ENCODE measurements around the gene DDOST. TPM values are rescaled to one million over a fixed set of nuclear protein-coding genes. Genes with fewer than 3 reads are reported as not detected.

DDOST gene
- polyA plus RNA-seq, 1 of the 3 experiments (the other 2 are of a cell fraction): 602 TPM

- TF ChIP-seq RCOR1 (IDR thresholded peaks at IDR 0.05; ENCODE audit: low read length): no peak
- 0 out of 2 replicates have a peak, but pooled peaks have one; percentile 10 for TF ChIP-seq TAF1 (IDR thresholded peaks at IDR 0.05; ENCODE audit: borderline replicate concordance, low read depth, low read length)
- TF ChIP-seq FOSL2 (IDR thresholded peaks at IDR 0.05; ENCODE audit: borderline replicate concordance, low read depth): peak; percentile 61; the same call in 1 of the 2 replicates
- TF ChIP-seq YY1 (IDR thresholded peaks at IDR 0.05; ENCODE audit: low read depth): no peak
- H3K9ac ChIP-seq: peak overlapping the region; percentile 73; the same call in 1 of the 2 replicates
- H3K4me1 ChIP-seq (ENCODE audit: control insufficient read depth in 1 of 2, insufficient read depth in 2 of 2, low read depth in 1 of 2, low read length in 1 of 2): peaks cover 3 to 21% of the 10 kb centered on the region in 2 experiments; a peak in 3 of 4 replicates
- no peaks in the 10 kb centered on the region for H3K79me2 ChIP-seq (ENCODE audit: insufficient read depth)
- no peak for DNase-seq
- no peaks in the 10 kb centered on the region for H3K9me2 ChIP-seq
- H3K36me3 ChIP-seq (replicated peaks in 1 of 2; ENCODE audit: control insufficient read depth in 1 of 2, insufficient read depth in 2 of 2, low read length in 1 of 2): no peaks in the 10 kb centered on the region
- H3K4me3 ChIP-seq (ENCODE audit: low read depth in 2 of 2, low read length in 1 of 2): no peak overlapping the region; a peak in 1 of 4 replicates
- no peaks in the 10 kb centered on the region for H4K20me1 ChIP-seq (ENCODE audit: insufficient read depth)
- POLR2A ChIA-PET: no interaction called here
- H2AFZ ChIP-seq (ENCODE audit: low read depth): peak overlapping the region; percentile 91
- peaks cover 9% of the 10 kb centered on the region for H3F3A ChIP-seq (replicated peaks; ENCODE audit: insufficient read depth)
- 64% methylated on average over 15 of the region's 18 CpGs for WGBS (ENCODE audit: low lambda C conversion rate)
- no peaks in the 10 kb centered on the region for H3K9me3 ChIP-seq
- CTCF ChIA-PET: interaction anchor here (1.0 to 7.0 kb wide), 7 partner anchors 10 to 514 kb away, joined by 3 to 127 read pairs (median 7); no protein-coding TSS in a partner anchor
- H3K27ac ChIP-seq (ENCODE audit: low read depth in 2 of 2, low read length in 1 of 2): peak overlapping the region in 1 of 2 experiments; percentile 95; a peak in 2 of 4 replicates
- H3K27me3 ChIP-seq (ENCODE audit: insufficient read depth): no peaks in the 10 kb centered on the region
- H3K4me2 ChIP-seq: peak overlapping the region; percentile 97
These were observed 37.2 kb upstream of the DDOST start for GRCh38 chr1:20698195-20698910.

- no peak for DNase-seq
- ChIA-PET CTCF (interaction anchor here (0.5 to 7.0 kb wide), 30 partner anchors 9 to 671 kb away, joined by 3 to 127 read pairs (median 4); partner anchors contain the start of gene KIF17), POLR2A (interaction anchor here (1.4 kb wide), 1 partner anchor 497 kb away, joined by 6 read pairs; no protein-coding TSS in a partner anchor)
- Histone ChIP-seq H3F3A (replicated peaks; ENCODE audit: insufficient read depth) (peaks cover 9% of the 10 kb centered on the region), H3K9me2 (no peaks in the 10 kb centered on the region), H3K4me1 (ENCODE audit: control insufficient read depth in 1 of 2, insufficient read depth in 2 of 2, low read depth in 1 of 2, low read length in 1 of 2) (peaks cover 3 to 21% of the 10 kb centered on the region in 2 experiments; a peak in 3 of 4 replicates), H3K4me3 (ENCODE audit: low read depth in 2 of 2, low read length in 1 of 2) (peak overlapping the region in 1 of 2 experiments; percentile 70; a peak in 1 of 4 replicates), H3K4me2 (peak overlapping the region; percentile 97), H3K27me3 (ENCODE audit: insufficient read depth) (no peaks in the 10 kb centered on the region), H3K27ac (ENCODE audit: low read depth in 2 of 2, low read length in 1 of 2) (peak overlapping the region in 1 of 2 experiments; percentile 95; a peak in 2 of 4 replicates), H3K9ac (peak overlapping the region; percentile 73; the same call in 1 of the 2 replicates), H3K36me3 (replicated peaks in 1 of 2; ENCODE audit: control insufficient read depth in 1 of 2, insufficient read depth in 2 of 2, low read length in 1 of 2) (no peaks in the 10 kb centered on the region), H2AFZ (ENCODE audit: low read depth) (no peak overlapping the region), H4K20me1 (ENCODE audit: insufficient read depth) (no peaks in the 10 kb centered on the region), H3K9me3 (no peaks in the 10 kb centered on the region), H3K79me2 (ENCODE audit: insufficient read depth) (no peaks in the 10 kb centered on the region)
- TF ChIP-seq IRF3 (IDR thresholded peaks at IDR 0.05; ENCODE audit: low read depth, low read length) (no peak), CHD2 (IDR thresholded peaks at IDR 0.05; ENCODE audit: low read length, partially characterized antibody) (no peak), RCOR1 (IDR thresholded peaks at IDR 0.05; ENCODE audit: low read length) (no peak), NRF1 (IDR thresholded peaks at IDR 0.05; ENCODE audit: low read depth, low read length) (no peak), CTCF (IDR thresholded peaks at IDR 0.05) (no peak), POLR2AphosphoS5 (IDR thresholded peaks at IDR 0.05; ENCODE audit: low read depth, low read length) (no peak), GABPA (IDR thresholded peaks at IDR 0.05; ENCODE audit: low read depth) (no peak), SMC3 (IDR thresholded peaks at IDR 0.05; ENCODE audit: low read depth, low read length) (no peak), FOSL2 (IDR thresholded peaks at IDR 0.05; ENCODE audit: borderline replicate concordance, low read depth) (no peak), YY1 (IDR thresholded peaks at IDR 0.05; ENCODE audit: low read depth) (no peak)
- TF ChIP-seq, protein P1, sequence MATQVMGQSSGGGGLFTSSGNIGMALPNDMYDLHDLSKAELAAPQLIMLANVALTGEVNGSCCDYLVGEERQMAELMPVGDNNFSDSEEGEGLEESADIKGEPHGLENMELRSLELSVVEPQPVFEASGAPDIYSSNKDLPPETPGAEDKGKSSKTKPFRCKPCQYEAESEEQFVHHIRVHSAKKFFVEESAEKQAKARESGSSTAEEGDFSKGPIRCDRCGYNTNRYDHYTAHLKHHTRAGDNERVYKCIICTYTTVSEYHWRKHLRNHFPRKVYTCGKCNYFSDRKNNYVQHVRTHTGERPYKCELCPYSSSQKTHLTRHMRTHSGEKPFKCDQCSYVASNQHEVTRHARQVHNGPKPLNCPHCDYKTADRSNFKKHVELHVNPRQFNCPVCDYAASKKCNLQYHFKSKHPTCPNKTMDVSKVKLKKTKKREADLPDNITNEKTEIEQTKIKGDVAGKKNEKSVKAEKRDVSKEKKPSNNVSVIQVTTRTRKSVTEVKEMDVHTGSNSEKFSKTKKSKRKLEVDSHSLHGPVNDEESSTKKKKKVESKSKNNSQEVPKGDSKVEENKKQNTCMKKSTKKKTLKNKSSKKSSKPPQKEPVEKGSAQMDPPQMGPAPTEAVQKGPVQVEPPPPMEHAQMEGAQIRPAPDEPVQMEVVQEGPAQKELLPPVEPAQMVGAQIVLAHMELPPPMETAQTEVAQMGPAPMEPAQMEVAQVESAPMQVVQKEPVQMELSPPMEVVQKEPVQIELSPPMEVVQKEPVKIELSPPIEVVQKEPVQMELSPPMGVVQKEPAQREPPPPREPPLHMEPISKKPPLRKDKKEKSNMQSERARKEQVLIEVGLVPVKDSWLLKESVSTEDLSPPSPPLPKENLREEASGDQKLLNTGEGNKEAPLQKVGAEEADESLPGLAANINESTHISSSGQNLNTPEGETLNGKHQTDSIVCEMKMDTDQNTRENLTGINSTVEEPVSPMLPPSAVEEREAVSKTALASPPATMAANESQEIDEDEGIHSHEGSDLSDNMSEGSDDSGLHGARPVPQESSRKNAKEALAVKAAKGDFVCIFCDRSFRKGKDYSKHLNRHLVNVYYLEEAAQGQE (IDR thresholded peaks at IDR 0.05; ENCODE audit: low read depth, low read length): no peak
- TF ChIP-seq, protein P2, sequence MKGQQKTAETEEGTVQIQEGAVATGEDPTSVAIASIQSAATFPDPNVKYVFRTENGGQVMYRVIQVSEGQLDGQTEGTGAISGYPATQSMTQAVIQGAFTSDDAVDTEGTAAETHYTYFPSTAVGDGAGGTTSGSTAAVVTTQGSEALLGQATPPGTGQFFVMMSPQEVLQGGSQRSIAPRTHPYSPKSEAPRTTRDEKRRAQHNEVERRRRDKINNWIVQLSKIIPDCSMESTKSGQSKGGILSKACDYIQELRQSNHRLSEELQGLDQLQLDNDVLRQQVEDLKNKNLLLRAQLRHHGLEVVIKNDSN (IDR thresholded peaks at IDR 0.05; ENCODE audit: borderline replicate concordance, low read depth): no peak
- 95% methylated on average over 6 of the region's 12 CpGs for WGBS (ENCODE audit: low lambda C conversion rate)
These were observed 36.4 kb upstream of the DDOST start for GRCh38 chr1:20697563-20697962.

All from SK-N-SH (cell line).